ENCODE data around the gene B3GNT7.
"Not testable (repeated sequence)": the region's sequence is repeated elsewhere in the genome, so short reads cannot be mapped to it uniquely, and the experiment has no call there.

The B3GNT7 gene

GRCh38 chr2:231399046-231399852 is 3.7 kb downstream of the B3GNT7 start:
- no peak for TF ChIP-seq CTCF (conservative IDR thresholded peaks at IDR 0.05; ENCODE audit: low read length)
- no peak for DNase-seq (ENCODE audit: low read depth)
- no peak overlapping the region for H3K4me3 ChIP-seq (ENCODE audit: low read length)

GRCh38 chr2:231399853-231400680 is 4.6 kb downstream of the B3GNT7 start:
- peak; percentile 28; the same call in 1 of the 2 replicates for TF ChIP-seq CTCF (conservative IDR thresholded peaks at IDR 0.05; ENCODE audit: low read length)
- H3K4me3 ChIP-seq (ENCODE audit: low read length) = no peak overlapping the region
- peak; percentile 17 for DNase-seq (ENCODE audit: low read depth)

- 0 out of 2 replicates have a peak, but pooled peaks have one; percentile 1 for TF ChIP-seq CTCF (conservative IDR thresholded peaks at IDR 0.05; ENCODE audit: low read length)
- not testable (repeated sequence) for H3K4me3 ChIP-seq (ENCODE audit: low read length)
These were observed 5.2 kb downstream of the B3GNT7 start for GRCh38 chr2:231400681-231401080.

GRCh38 chr2:231401101-231401500 is 5.6 kb downstream of the B3GNT7 start:
- H3K4me3 ChIP-seq (ENCODE audit: low read length); DNase-seq (ENCODE audit: low read depth): not testable (repeated sequence)

More at GRCh38 chr2:231400681-231401080, 5.2 kb downstream of the B3GNT7 start:
- DNase-seq (ENCODE audit: low read depth) = not testable (repeated sequence)

GRCh38 chr2:231403421-231404182 is 8.1 kb downstream of the B3GNT7 start:
- DNase-seq (ENCODE audit: low read depth); H3K4me3 ChIP-seq (ENCODE audit: low read length): not testable (repeated sequence)

- DNase-seq (ENCODE audit: low read depth) = not testable (repeated sequence)
These were observed 8.7 kb downstream of the B3GNT7 start for GRCh38 chr2:231404183-231404578.

GRCh38 chr2:231405601-231406367 is 10.3 kb downstream of the B3GNT7 start:
- peak; percentile 25 for DNase-seq (ENCODE audit: low read depth)
- not testable (repeated sequence) for H3K4me3 ChIP-seq (ENCODE audit: low read length)
- peak; percentile 13 for TF ChIP-seq CTCF (conservative IDR thresholded peaks at IDR 0.05; ENCODE audit: low read length)

More at GRCh38 chr2:231404183-231404578, 8.7 kb downstream of the B3GNT7 start:
- H3K4me3 ChIP-seq (ENCODE audit: low read length) = not testable (repeated sequence)

- not testable (repeated sequence) for DNase-seq (ENCODE audit: low read depth); H3K4me3 ChIP-seq (ENCODE audit: low read length)
These were observed 12.2 kb downstream of the B3GNT7 start for GRCh38 chr2:231407686-231408085.

- DNase-seq (ENCODE audit: low read depth); H3K4me3 ChIP-seq (ENCODE audit: low read length): not testable (repeated sequence)
These were observed 12.8 kb downstream of the B3GNT7 start for GRCh38 chr2:231408304-231408703.

All from AG10803 (cell line).